Left ventricle myocardium inferior (tissue), 1 donor: Measurements from ENCODE around the gene CENPE. TPM values are rescaled to one million over a fixed set of nuclear protein-coding genes. Genes with fewer than 3 reads are reported as not detected.

Source experiments
- DNase-seq: peaks from one replicate; pipeline ENCODE4 v3.0.0-alpha.2; 2020
- H3K27ac ChIP-seq: fragments of 200-600 bp; replicated peaks from 2 replicates; pipeline ENCODE4 v1.8.0; 2021
- H3K27me3 ChIP-seq: fragments of 200-600 bp; 2 replicates; pipeline ENCODE4 v1.8.0; 2021; ENCODE audit warnings: low read depth
- H3K36me3 ChIP-seq: fragments of 200-600 bp; 2 replicates; pipeline ENCODE4 v1.8.0; 2021
- H3K4me1 ChIP-seq: fragments of 200-600 bp; 2 replicates; pipeline ENCODE4 v1.8.0; 2021
- H3K4me3 ChIP-seq: fragments of 200-600 bp; 2 replicates; pipeline ENCODE4 v1.8.0; 2021; ENCODE audit warnings: mild to moderate bottlenecking, moderate library complexity
- H3K9me3 ChIP-seq: fragments of 200-600 bp; replicated peaks from 2 replicates; pipeline ENCODE4 v1.8.0; 2021
- CTCF ChIP-seq: fragments of 200-600 bp; IDR thresholded peaks from 2 replicates; pipeline ENCODE4 v1.8.0; 2021; ENCODE audit warnings: antibody characterized with exemption, mild to moderate bottlenecking, borderline replicate concordance
- intact Hi-C: fragments of 100-400 bp; cut with micrococcal nuclease; formaldehyde crosslinking; loops from one replicate; pipeline ENCODE4 v1.11.0; 2022
- total RNA-seq: library from RNA; stranded (reverse); fragmentation: NEBNext Ultra II Directional; extraction: Animal tissue kit (Norgen Biotek cat#: 25700); gene quantifications from one replicate; pipeline ENCODE4 v1.2.1, GENCODE V29; 2021
- donor health status: DM: no; HTN: yes; CAD: no; lungs with severe emphysema.

CENPE gene
- total RNA-seq, 1 donor from 2014 or later, result 0.85 TPM

GRCh38 chr4:103105558-103106356 lies 92.4 kb downstream of the CENPE start:
- no peaks in the 10 kb centered on the region for H3K36me3 ChIP-seq
- intact Hi-C loops, result no loop called here
- H3K9me3 ChIP-seq, result no peaks in the 10 kb centered on the region
- DNase-seq, result no peak
- TF ChIP-seq CTCF, result no peak
- H3K4me3 ChIP-seq, result no peak overlapping the region
- H3K27ac ChIP-seq, result no peak overlapping the region
- H3K27me3 ChIP-seq, result no peaks in the 10 kb centered on the region
- H3K4me1 ChIP-seq, result no peaks in the 10 kb centered on the region

GRCh38 chr4:103104886-103105285 lies 93.3 kb downstream of the CENPE start:
- intact Hi-C loops, result no loop called here
- Histone ChIP-seq H3K27me3 (no peaks in the 10 kb centered on the region), H3K36me3 (no peaks in the 10 kb centered on the region), H3K4me1 (no peaks in the 10 kb centered on the region), H3K4me3 (no peak overlapping the region), H3K27ac (no peak overlapping the region), H3K9me3 (no peaks in the 10 kb centered on the region)
- no peak for TF ChIP-seq CTCF
- no peak for DNase-seq

DNA sequence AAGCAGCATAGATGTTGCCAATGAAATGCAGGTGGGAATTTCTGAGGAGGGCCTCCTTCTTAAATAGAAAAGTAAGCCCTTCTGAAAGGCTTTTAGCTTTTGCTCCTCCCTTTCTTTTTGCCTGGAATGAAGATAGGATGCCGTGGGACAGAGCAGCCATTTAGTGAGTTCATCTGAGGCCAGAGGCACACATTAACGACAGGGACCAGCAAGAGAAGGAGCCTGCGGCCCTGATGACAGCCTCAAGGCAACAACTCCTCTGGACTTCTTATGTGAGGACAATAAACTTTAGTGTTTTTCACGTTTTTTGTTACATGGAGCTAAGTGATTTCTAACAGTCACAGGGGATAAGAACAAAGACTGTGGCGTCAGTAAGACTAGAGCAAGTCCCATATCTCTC lies 97.5 kb downstream of the CENPE start:
- no peak for DNase-seq
- no peaks in the 10 kb centered on the region for H3K36me3 ChIP-seq
- H3K9me3 ChIP-seq, result no peaks in the 10 kb centered on the region
- no peak for TF ChIP-seq CTCF
- no peak overlapping the region for H3K27ac ChIP-seq
- H3K27me3 ChIP-seq, result no peaks in the 10 kb centered on the region
- peaks cover 35% of the 10 kb centered on the region for H3K4me1 ChIP-seq
- no peak overlapping the region for H3K4me3 ChIP-seq
- intact Hi-C loops, result no loop called here

DNA sequence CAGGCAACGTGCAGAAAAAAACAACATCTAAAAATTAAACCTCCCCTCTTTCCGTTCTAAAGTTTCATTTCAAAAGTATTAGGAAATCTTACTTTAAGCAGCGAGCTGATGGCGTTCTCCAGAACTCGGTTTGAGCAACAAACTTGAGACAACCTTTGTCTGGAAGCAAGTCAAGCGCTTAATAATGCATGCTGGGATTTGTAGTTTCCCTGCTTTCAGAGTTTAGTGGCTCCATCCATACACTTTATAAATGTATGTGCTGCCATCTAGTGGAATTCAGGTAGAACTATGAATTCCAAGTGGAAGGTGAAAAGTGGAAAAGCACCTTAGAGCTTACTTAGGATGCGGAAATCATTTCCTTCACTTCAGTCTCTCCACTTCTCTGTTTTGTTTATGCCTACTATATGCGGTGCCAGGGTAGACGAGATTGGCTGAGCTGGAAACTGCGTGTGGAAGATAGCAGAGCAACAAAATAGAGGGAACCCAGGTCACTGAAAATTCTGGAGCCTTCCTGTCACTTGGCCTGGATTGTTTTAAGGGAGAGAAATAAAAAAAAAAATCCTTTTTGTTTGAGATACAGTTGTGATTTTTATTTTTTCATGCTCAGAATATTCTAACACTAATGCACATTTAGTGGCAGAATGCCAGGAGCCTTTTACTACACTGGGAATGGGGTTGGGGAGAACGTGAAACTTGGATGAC lies 98.3 kb downstream of the CENPE start, which contains the start of gene BDH2:
BDH2 (minus strand) TSS at position 144 of the 702 bp plus-strand sequence. CDS start 3,580 bp downstream, outside the sequence.
- no peak for DNase-seq

More for the DNA sequence above, 98.3 kb downstream of the CENPE start, which contains the start of gene BDH2:
- peak within 1 kb of the TSS; percentile 78 for H3K27ac ChIP-seq
- H3K4me3 ChIP-seq, result peak within 1 kb of the TSS; percentile 70
- peaks cover 43% of the 10 kb centered on the region for H3K4me1 ChIP-seq
- no peaks in the 10 kb centered on the region for H3K9me3 ChIP-seq
- peaks cover 4% of the 10 kb centered on the region for H3K36me3 ChIP-seq
- intact Hi-C loops, result loop anchor here (10.0 kb wide), 1 partner anchor 675 kb away; no protein-coding TSS in a partner anchor
- H3K27me3 ChIP-seq, result no peaks in the 10 kb centered on the region
- peak; percentile 86 for TF ChIP-seq CTCF
